HG02852 (cell line): ENCODE results near the gene EBLN1.
"Not testable (repeated sequence)": the region's sequence is repeated elsewhere in the genome, so short reads cannot be mapped to it uniquely, and the experiment has no call there.

Experiments
- ATAC-seq: cut with Tn5 transposase; IDR thresholded peaks from one replicate; pipeline ENCODE4 v1.9.1; 2021; ENCODE audit warnings: mild to moderate bottlenecking, moderate library complexity; ENCODE audit not compliant: unreplicated experiment

The EBLN1 gene

DNA sequence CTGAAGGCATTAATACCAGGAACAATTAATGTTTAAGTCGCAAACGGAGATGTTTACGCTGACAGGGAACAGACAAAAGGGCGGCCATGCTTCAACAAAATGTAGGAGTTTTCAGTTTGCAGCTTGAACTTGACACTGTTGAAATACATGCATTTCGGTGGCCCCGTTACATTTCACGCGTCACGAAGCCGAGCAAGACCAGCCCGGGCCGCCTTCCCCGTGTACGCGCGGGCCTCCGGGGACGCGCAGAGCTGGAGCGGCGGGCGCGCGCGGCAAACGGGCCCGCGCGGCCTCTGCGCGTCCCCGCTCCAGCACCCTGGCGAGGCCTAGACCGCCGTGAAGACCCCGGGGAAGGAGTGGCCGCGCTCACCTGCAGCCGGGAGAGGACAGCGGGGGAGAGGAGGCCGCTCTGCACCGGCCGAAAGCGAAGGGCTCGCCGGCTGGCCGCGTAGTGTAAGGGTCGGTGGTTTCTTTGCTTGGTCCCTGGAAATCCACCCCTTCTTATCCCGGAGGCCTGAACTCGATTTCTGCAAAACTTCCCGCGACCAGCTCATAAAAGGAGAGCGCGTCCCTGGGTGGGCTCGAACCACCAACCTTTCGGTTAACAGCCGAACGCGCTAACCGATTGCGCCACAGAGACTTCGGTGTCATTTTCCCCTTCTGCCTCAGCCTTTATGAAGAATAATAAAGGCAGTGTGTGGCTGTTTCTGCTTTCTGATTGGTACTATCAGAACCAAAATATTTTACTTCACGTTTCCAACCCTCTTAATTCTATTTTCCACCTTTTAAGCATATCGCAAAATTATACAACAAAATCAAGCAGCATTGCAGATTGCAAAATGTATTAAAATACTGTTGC, 11.4 kb upstream of the EBLN1 start:
- ATAC-seq = peak; percentile 77

DNA sequence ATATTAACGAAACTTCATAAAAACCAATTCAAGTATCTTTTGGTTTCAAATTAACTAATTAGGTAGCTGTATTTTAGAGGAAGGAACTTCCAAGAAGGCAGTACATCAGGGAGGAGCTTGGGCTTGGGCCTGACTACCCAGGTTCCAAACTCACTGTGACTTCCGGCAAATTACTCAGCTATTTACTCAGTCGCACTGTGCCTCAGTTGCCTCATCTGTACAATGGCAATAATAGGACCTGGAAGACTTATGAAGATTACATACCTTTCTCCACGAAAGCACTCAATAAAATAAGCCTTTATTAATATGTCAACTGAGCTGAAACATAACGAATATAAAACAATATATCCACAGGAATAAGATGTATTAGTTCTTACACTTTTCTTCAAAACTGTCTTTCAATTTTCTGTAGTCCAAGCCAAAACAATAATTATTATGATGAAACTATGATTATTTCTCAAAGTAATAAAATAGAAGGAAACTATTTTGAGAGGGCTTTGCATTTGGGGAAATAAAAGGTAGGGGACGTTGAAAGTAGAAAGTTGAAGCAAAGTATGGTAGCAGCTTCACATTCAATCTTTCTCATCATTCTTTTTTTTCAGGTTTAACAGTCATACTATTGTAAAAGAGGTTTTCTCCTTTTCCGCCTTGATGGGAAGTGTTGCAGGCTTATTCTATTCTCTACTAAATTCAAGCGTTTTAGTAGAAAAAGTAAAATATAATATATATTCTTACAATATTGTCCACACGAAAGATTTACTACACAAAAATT, 10.5 kb upstream of the EBLN1 start:
- ATAC-seq = no peak

DNA sequence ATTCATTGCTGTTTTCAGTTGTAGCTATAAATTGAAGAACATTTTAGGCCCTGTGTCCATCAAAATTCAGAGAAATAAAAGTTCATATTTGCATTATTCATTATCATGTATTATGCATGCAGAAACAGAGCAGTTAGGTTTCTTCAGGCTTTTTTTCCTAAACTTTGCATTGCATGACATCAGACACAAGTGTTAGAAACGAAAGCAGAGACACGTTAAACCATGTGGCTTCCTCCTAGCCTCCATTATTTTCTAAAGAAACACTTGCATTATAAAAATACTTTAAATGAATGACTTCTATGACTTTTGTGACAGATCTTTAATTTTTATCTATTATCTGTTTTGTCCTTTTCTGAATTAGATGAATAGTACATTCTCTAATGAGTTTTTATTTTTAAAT, 8.8 kb upstream of the EBLN1 start:
- no peak for ATAC-seq

DNA sequence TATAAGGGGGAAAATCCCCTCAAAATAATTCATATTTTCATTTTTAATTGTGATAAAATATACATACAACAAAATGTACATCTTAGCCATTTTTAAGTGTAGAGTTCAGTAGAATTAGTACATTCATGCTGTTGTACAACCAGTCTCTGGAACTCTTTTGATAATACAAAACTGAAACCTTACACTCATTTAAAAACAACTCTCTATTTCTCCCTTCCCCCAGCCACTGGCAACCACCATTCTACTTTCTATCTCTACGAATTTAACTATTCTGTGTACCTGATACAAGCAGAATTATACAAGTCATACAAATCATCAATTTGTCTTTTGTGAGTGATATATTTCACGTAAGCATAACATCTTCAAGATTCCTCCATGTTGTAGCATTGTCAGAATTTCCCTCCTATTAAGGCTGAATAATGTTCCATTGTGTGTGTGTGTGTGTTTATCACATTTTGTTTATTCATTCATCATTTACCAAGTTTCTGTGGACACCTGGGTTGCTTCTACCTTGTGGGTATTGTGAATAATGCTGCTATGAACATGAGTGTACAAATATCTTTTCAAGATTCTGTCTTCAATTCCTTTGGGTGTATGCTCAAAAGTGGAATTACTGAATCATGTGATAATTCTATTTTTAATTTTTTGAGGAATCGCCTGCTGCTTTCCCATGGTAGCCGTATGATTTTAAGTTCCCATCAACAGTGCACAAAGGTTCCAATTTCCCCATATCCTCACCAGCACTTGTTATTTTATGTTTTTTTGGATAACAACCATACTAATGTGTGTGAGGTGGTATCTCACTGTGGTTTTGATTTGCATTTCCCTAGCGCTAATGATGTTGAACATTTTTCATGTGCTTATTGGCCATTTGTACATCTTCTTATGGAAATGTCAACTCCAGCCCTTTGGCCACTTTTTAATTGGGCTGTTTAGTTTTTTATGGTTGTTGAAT, 4.7 kb upstream of the EBLN1 start:
- peak; percentile 83 for ATAC-seq

DNA sequence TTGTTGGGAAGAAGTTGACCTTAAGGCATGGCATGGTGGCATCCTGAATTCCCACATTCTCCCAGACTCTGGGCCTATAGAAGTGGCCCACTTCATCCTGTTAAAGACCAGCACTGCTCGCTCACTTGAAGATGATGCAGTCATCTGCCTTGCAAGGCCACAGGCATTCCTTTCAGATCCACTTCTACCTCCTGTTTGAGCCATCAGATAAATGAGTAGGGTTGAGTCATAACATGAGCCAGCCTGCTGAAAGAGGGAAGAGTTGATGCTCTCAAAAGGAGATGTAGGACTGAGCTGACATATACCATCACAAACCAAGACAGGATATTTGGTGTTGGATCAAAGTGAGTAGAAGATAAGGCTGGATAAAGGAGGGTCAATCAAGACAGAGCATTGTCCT, 1.5 kb upstream of the EBLN1 start:
- no peak for ATAC-seq

DNA sequence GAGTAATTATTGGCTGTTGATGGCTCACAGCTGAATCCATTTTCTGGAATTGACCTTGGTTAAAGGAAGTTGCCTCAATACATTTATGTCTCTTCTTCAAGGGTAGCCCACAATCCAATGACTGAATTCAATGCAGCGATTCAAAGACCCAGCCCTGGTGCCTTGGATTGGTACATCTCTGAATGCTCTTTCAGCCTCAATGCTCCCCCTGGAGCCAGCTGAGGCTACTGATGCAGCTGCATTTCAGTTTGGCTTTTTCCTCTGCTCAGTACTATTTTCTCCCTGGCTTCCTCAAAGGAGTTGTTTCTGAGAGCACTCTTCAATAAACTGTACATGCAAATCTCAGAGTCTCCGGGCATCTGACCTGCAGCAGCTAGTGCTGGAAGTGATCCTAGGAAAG, 633 bp upstream of the EBLN1 start:
- ATAC-seq = no peak

DNA sequence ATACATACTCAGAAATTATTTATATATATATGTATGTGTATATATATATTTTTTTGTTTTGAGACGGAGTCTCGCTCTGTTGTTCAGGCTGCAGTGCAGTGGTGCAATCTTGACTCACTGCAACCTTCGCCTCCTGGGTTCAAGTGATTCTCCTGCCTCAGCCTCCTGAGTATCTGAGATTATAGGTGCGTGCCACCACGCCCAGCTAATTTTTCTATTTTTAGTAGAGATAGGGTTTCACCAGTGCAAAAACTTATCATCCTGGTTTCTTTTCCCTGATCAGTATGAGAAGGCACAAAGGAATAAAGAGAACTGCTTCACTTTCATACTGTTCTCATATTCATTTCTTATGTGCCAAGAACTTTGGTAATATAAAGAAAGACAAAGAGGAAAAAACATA, 731 bp downstream of the EBLN1 start:
- not testable (repeated sequence) for ATAC-seq

DNA sequence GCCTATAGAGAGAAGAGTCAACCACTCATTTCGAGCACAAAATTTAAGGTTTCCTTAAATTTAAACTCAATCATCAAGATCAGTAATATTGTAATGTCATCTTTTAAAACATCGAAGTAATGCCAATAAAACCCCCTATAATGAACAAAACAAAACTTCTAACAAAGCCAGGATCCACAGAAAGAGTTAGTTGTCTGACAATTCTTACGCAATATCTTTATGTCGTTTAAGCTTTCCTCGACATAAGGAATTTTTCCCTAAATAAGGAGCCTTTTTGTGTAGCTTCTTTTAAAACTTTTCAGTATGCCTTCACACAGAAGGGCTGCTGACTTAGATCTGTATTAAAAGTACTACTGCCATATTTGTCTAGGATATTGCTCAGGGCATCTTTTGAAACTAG, 7.5 kb downstream of the EBLN1 start:
- no peak for ATAC-seq

DNA sequence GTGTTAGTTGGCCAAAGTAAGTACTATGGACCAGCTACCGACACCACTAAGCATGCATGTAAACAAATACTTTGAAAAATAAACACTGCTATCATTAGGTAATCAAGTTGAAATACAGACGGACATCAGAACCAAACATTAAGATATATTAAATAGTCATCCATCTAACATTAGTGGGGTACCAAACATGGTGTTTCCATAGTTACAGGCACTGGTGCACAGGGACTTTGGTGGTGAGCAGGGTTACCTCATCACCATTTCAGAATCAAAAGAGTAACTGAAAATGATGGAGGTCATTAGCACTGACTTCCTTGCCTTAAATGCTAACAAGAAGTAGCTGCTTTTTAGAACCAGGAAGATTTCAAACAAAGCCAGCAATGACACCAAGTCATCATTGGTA, 23.9 kb downstream of the EBLN1 start:
- ATAC-seq = no peak

DNA sequence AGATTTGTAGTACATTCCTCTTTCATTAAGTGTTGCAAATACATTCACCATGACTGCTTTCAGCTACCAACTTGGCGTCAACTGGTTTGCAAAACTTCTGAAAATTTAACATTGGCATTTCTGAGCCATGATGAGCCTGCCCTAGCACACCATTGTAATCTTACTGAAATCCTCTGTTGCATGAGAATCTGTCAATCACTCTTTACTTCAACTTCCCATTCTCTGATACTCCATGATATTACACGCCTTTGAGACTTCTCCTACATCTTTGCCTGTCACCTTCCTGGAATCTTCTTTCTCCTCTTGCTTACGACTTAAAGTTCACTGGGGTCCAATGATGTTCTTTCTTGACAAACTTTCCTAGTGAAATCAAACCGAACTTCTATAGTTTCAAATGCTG, 32.2 kb downstream of the EBLN1 start:
- ATAC-seq = no peak

DNA sequence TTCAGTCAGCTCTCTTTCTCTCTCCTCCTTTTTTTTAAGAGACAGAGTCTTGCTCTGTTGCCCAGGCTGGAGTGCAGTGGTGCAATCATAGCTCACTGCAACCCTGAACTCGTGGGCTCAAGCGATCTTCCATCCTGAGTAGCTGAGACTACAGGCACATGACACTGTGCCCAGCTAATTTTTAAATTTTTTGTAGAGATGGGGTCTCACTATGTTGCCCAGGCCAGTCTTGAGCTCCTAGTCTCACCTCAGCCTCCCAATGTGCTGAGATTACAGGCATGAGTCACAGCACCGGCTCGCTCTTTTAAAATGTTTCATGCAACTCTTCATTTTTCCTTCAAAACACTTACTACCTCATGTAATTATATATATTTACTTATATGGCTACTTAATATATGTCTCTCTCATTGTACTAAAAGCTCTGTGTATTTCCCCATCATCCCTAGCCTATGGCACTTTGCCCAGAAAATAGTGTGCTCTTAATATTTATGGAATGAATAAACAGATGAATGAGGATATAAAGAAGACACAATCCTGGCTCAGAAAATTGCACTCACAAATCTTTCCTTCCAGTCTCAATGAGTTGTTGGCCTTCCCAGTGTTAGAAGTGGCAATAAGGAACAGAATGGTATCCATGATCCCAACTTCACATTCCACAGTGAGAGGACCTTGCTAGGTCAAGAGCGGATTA, 33.9 kb downstream of the EBLN1 start:
- ATAC-seq = no peak

DNA sequence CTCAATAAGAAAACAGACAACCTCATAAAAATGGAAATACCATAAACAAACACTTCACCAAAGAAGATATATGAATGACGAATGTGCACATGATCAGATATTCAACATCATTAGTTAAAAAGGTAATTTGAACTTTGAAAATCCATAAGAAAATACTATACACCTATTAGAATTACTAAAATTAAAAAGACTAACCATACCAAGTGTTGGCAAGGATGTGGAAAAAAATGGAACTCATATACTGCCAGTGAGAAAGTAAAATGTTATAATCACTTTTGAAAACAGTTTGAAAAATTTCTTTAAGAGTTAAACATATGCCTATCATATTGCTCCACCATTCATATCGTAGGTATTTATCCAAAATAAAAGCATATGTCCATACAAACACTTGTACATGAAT, 37.1 kb downstream of the EBLN1 start:
- no peak for ATAC-seq

DNA sequence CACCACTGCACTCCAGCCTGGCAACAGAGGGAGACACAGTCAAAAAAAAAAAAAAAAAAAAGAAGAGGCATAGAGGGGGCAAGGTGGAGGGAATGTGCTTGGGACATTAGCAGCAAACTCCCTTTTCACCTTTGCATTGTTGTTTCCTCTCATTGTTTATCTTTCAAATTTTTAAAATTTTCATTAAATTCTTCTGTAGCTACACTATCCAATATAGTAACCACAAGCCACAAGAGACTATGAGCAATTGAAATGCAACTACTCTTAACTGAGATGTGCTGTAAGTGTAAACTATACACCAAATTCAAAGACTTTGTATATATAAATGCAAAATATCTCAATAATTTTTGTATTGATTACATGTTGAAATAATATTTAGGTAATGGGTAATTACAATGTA, 43.4 kb downstream of the EBLN1 start:
- no peak for ATAC-seq

DNA sequence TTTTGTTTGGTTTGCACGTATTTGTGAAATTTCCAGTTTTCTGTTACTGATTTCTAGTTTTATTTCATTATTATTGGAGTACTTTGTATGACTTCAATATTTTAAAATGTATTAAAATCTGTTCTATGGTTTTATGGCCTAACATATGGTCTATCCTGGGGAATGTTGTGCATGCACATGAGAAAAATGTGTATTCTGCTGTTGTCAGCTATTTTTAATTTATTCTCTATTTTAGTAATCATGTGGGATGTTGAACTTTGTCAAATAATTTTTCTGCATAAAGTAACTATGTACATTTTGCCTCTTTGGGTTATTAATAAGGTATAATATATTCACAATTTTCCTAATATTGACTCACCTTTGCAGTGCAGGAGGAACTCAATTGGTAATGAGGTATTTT, 46.7 kb downstream of the EBLN1 start:
- no peak for ATAC-seq

DNA sequence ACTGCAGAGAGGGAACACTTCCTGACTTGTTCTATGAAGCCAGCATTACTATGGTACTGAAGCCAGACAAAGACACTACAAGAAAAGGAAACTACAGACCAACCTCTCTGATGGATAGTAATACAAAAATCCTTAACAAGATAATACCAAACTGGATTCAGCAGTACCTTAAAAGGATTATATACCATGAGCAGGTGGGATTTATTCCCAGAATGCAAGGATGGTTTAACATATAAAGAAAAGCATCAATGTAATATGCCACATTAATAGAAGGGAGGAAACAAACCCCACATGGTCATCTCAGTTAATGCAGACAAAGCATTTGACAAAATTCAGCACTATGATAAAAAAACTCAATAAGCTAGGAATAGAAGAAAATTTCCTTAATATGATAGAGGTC, 47.2 kb downstream of the EBLN1 start:
- ATAC-seq = no peak

DNA sequence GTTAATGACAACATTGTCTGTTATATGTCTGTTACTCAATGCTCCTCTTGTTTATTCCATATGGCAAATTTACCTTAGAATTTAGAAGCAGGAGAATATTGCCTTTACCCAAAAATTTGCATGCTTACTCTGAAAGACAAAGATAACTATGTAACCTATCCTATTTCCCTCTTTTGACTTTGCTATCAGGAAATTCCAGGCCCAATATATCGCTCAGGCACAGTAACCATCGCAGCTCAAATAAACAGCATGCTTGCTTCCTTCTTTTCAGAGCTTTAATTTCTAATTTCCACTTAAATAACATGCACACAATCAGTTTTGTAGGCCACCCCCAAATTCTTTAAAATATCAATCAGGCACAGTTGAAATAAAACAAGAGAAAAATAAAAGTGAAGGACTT, 57.8 kb downstream of the EBLN1 start:
- ATAC-seq = no peak

DNA sequence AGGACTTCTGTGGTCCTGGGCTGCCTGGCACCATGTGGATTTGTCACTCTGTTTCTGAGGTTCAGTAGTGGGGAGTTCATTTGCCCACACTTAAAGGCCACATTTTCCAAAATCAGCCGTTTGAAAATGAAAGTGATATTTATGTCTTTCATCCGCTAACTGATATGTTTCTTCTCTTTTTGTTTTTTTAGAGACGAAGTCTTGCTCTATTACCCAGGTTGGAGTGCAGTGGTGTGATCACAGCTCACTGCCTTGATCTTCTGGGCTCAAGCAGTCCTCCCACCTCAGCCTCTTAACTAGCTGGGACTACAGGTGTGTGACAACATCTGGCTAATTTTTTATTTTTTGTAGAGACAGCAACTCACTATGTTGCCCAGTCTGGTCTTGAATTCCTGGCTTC, 58.6 kb downstream of the EBLN1 start:
- ATAC-seq = no peak
